Subcutaneous abdominal adipose tissue (tissue), 5 donors: ENCODE data around the gene RAB1B.

ENCODE experiments used
- H3K27ac ChIP-seq: one replicate; pipeline ENCODE4 v1.7.0; 2013; ENCODE audit warnings: low read depth, mild to moderate bottlenecking, inconsistent platforms, low read length, moderate library complexity
- H3K27me3 ChIP-seq, 5 donors: one replicate each; pipeline ENCODE4 v1.7.0; 2013; ENCODE audit warnings: low read length in 5 of 5, inconsistent platforms in 1 of 5; ENCODE audit not compliant: control insufficient read depth in 5 of 5, insufficient read depth in 4 of 5
- H3K36me3 ChIP-seq, 5 donors: one replicate each; pipeline ENCODE4 v1.7.0; 2013; ENCODE audit warnings: low read length in 5 of 5; ENCODE audit not compliant: control insufficient read depth in 5 of 5, insufficient read depth in 5 of 5
- H3K4me1 ChIP-seq, 5 donors: one replicate each; pipeline ENCODE4 v1.7.0; 2013; ENCODE audit warnings: low read length in 5 of 5, mild to moderate bottlenecking in 3 of 5, moderate library complexity in 1 of 5; ENCODE audit not compliant: control insufficient read depth in 5 of 5, insufficient read depth in 5 of 5
- H3K4me3 ChIP-seq, 5 donors: one replicate each; pipeline ENCODE4 v1.7.0; 2013; ENCODE audit warnings: low read length in 5 of 5, low read depth in 1 of 5
- H3K9ac ChIP-seq, 5 donors: one replicate each; pipeline ENCODE4 v1.7.0; 2013; ENCODE audit warnings: low read length in 5 of 5, mild to moderate bottlenecking in 4 of 5, moderate library complexity in 3 of 5
- H3K9me3 ChIP-seq, 5 donors: one replicate each; pipeline ENCODE4 v1.7.0; 2013; ENCODE audit warnings: low read length in 5 of 5; ENCODE audit not compliant: control insufficient read depth in 5 of 5
- donor health status: healthy.
- donor health status: healthy.
- donor health status: healthy.
- donor health status: healthy.
- donor health status: healthy.

RAB1B gene

DNA sequence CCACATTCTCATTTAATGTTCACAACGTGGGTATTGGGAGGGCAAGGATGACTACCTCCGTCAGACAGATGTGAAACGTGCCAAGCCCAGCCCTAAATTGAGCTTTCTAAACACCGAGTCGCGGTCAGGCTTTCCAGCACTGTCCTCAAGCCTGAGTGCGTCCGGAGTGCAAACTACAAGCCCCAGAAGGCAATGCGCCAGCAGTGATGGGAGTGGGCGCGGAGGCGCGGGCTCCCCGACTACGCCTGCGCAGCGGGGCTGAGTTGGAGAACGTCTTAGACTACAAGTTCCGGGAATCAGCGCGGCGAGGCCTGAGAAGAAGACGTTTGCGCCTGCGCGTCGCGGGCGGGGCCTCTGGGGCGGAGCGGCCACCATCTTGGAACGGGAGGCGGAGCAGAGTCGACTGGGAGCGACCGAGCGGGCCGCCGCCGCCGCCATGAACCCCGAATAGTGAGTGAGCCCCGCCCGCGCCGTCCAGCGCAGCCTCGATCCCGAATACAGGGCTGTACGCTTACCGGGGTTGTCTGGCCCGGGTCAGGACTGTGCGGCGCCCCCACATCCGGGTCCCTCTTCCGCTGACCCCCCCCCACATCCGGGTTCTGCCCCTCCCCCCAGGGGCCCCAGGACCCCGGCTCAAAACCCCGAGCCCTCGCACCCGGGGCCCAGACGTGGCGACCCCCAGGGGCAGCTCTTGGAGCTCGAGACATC, at the start of gene RAB1B:
RAB1B (plus strand) TSS at position 396 of the 708 bp plus-strand sequence; CDS start at position 437, 41 bp downstream.
- H3K36me3 ChIP-seq, result peaks cover 0 to 38% (median 34%) of the 10 kb centered on the region in 5 donors
- no peaks in the 10 kb centered on the region for H3K9me3 ChIP-seq
- H3K9ac ChIP-seq, result peak within 1 kb of the TSS; percentile 75 to 99 (median 92)
- no peaks in the 10 kb centered on the region for H3K27me3 ChIP-seq
- H3K27ac ChIP-seq, result peak within 1 kb of the TSS; percentile 87
- peak within 1 kb of the TSS; percentile 74 to 88 (median 85) for H3K4me3 ChIP-seq
- H3K4me1 ChIP-seq, result peaks cover 5 to 39% (median 35%) of the 10 kb centered on the region in 5 donors

DNA sequence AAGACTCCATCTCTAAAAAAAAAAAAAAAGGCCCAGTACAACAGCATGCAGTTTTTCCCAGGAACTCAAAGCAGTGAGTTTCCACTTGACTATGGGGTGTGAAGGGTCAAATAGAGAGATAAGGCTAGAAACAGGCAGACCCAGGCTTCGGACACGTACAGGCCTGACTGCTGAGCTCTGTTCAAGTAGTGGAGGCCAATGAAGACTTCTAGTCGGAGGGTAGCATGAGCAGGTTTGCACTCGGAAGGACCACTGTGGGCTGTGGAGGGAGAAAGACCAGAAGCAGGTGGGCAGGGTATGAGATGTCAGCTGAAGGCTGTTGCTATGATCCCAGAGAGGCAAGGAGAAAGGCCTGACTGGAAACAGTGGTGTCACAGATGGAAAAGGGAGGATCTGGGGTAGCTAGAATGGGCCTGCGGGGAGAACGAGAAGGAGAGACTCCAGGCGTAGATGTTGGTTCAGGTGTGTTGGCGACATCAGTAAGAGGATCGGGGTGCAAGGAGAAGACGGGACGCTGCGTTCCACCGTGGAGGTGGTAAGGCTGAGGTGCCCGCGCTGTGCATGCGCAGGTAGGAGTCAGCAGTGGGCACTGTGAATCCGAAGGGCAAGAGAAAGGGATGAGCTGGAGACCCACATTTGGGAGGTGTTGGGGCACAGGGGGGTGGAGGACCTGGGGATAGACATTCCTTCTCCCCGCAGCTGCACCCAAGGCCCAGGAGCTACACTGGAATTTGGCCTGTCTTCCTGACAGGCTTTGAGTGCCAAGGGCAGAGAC, 49.4 kb upstream of the RAB1B start:
- Histone ChIP-seq H3K9me3 (no peaks in the 10 kb centered on the region), H3K27ac (no peak overlapping the region), H3K4me3 (no peak overlapping the region), H3K36me3 (peaks cover 8 to 61% (median 56%) of the 10 kb centered on the region in 5 donors), H3K27me3 (no peaks in the 10 kb centered on the region), H3K4me1 (peaks cover 0 to 3% (median 0%) of the 10 kb centered on the region in 5 donors), H3K9ac (no peak overlapping the region)

DNA sequence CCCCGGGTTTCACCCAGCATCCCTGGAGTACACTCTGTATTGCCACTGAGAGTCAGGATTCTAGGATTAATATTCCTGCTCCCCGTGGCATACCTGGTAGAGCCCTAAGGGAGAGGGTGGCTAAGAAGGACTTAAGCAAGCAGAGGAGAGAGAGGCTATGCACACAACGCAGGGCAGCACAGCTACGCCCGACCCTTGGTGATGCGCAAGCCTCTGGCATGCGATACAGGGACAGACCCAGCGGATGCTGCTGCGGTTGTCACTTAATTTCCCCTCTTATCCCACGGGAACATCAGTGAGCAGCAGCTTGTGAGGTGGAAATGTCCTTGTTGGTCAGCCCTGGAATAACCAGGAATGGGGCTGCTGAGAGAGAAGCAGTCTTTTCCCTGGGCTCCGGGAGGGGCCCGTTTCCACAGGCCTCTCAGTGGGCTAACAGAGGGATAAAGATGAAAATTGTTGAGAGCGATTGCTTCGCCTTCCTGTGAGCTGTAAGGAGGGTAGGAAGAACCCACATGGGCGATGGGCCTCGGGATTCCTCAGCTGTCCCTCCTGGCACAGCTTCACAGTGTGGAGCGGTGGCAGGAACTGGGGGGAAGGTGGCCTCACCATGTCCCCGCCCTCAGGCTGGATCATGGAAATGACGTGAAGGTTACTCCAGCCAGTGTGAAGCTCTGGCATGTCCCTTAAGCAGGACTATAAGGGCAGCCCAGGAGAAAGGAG, 48.4 kb upstream of the RAB1B start:
- Histone ChIP-seq H3K36me3 (peaks cover 8 to 71% (median 63%) of the 10 kb centered on the region in 5 donors), H3K4me3 (no peak overlapping the region), H3K27ac (no peak overlapping the region), H3K9me3 (no peaks in the 10 kb centered on the region), H3K27me3 (no peaks in the 10 kb centered on the region), H3K9ac (no peak overlapping the region), H3K4me1 (peaks cover 0 to 3% (median 0%) of the 10 kb centered on the region in 5 donors)

DNA sequence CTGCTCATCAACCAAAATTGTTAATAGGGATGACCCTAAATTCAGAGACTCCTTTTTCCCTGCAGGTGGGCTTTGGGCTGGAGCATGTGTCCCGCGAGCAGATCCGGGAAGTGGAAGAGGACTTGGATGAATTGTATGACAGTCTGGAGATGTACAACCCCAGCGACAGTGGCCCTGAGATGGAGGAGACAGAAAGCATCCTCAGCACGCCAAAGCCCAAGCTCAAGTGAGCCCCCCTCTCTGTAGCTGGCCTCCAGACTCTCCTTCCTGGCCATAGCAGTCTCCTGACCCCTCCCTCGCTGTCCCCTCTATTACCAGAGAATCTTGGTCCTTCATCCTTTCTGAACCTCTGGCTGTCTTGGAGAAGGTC, 47.9 kb upstream of the RAB1B start:
- Histone ChIP-seq H3K9ac (no peak overlapping the region), H3K4me3 (no peak overlapping the region), H3K27me3 (no peaks in the 10 kb centered on the region), H3K9me3 (no peaks in the 10 kb centered on the region), H3K27ac (no peak overlapping the region), H3K4me1 (peaks cover 0 to 3% (median 0%) of the 10 kb centered on the region in 5 donors), H3K36me3 (peaks cover 8 to 73% (median 62%) of the 10 kb centered on the region in 5 donors)

DNA sequence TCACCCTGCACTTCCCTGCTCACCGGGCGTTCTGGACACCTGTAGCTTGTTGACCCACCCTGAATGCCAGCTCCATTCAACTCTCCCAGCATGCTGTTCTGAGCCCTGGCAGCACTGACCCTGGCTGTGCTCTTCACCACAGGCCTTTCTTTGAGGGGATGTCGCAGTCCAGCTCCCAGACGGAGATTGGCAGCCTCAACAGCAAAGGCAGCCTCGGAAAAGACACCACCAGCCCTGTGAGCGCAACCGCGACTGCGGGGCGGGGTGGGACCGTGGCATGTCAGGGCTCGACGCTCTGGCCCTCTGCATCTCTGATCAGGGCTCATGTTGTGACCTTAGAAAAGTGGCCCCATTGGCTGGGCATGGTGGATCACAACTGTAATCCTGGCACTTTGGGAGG, 47.4 kb upstream of the RAB1B start:
- no peak overlapping the region for H3K9ac ChIP-seq
- no peaks in the 10 kb centered on the region for H3K9me3 ChIP-seq
- H3K27me3 ChIP-seq, result no peaks in the 10 kb centered on the region
- peaks cover 0 to 3% (median 0%) of the 10 kb centered on the region in 5 donors for H3K4me1 ChIP-seq
- no peak overlapping the region for H3K27ac ChIP-seq
- H3K4me3 ChIP-seq, result no peak overlapping the region
- H3K36me3 ChIP-seq, result peaks cover 8 to 70% (median 60%) of the 10 kb centered on the region in 5 donors

DNA sequence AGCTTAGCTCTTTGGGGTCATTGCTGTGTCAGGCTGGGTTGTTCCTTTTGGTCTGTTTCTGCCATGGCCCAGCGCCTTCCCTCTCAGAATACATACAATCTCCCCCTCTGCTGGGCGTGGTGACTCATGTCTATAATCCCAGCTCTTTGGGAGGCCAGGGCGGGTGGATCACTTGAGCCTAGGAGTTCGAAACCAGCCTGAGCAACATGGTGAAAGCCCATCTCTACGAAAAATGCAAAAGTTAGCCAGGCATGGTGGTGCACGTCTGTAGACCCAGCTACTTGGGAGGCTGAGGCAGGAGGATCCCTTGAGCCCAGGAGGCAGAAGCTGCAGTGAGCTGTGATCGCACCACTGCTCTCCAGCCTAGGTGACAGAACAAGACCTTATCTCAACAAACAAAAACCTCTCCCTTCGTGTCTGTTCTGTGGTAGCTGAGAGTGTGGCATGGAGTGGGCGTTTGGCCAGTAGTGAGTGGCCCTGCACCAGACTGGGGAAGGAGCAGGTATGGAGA, 46.7 kb upstream of the RAB1B start:
- no peak overlapping the region for H3K9ac ChIP-seq
- H3K4me3 ChIP-seq, result no peak overlapping the region
- peaks cover 0 to 3% (median 0%) of the 10 kb centered on the region in 5 donors for H3K4me1 ChIP-seq
- no peaks in the 10 kb centered on the region for H3K27me3 ChIP-seq
- H3K36me3 ChIP-seq, result peaks cover 3 to 63% (median 54%) of the 10 kb centered on the region in 5 donors
- H3K9me3 ChIP-seq, result no peaks in the 10 kb centered on the region
- H3K27ac ChIP-seq, result no peak overlapping the region

DNA sequence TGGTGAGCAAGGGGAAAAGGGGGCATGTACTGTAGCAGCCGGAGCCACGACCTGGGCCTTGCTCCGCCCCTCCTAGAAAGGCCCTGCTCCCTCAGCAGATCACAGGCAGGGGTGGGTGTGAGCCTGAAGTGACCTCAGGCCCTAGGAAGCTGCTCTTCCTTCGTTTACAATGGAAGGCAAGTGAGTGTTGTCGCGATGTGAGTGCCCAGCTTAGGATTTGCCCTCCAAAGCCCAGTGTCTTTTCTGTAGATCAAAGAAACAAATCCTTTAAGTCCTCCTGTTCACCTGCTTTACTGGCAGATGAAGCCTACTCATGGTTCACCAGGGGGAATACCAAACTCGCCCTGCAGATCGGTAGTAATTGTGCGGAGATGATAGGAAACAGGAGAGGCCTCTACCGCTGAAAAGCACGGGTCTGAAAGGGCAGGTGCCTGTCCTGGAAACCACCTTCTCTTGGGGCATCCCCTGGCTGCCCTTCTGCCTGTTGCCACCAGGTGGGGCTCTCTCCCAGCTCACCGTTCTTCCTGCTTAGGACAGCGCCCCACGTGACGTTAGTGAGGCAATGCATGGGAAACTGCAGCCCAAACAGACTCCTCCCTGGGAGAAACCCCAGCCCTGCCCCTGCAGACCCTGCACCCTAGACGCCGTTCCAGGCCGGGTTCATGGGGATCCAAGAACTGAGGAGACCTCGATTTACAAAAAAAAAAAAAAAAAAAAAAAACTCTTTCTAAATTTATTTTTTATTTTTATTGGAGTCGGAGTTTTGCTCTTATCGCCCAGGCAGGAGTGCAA, 45.9 kb upstream of the RAB1B start:
- no peak overlapping the region for H3K27ac ChIP-seq
- H3K9me3 ChIP-seq, result no peaks in the 10 kb centered on the region
- H3K4me1 ChIP-seq, result peaks cover 0 to 3% (median 0%) of the 10 kb centered on the region in 5 donors
- no peak overlapping the region for H3K4me3 ChIP-seq
- H3K36me3 ChIP-seq, result peaks cover 3 to 60% (median 48%) of the 10 kb centered on the region in 5 donors
- H3K9ac ChIP-seq, result no peak overlapping the region
- H3K27me3 ChIP-seq, result no peaks in the 10 kb centered on the region

DNA sequence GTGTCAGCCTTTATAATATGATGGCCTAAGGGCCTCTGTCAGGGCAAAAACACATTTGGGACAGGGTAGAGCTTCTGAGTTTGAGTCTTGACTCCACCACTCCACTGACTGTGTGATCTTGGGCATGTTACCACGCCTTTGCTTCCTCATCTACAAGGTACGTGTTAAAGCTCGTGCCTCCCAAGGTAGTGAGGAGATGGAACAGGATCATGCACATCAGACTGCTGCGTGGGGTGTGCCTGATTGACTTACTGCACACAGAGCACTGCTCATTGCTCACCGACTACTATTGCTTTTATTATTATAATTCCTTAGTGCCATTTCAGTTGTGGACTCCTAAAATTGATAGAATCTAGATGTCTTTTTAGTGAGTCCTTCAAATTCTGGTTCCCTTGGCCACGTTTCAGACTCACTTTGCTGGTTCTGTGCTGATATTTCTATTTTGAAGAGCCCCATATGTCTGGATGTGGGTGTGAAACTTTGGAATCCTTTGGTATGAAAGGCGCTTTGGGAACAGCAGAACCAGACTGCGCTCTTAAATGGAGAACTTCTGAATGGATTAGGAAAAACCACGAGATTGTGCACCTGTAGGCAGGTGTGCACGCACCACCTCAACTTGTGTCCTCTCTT, 44.1 kb upstream of the RAB1B start:
- no peak overlapping the region for H3K9ac ChIP-seq
- peaks cover 3 to 55% (median 37%) of the 10 kb centered on the region in 5 donors for H3K36me3 ChIP-seq
- H3K4me3 ChIP-seq, result no peak overlapping the region
- no peaks in the 10 kb centered on the region for H3K9me3 ChIP-seq
- H3K4me1 ChIP-seq, result peaks cover 0 to 3% (median 0%) of the 10 kb centered on the region in 5 donors
- H3K27me3 ChIP-seq, result no peaks in the 10 kb centered on the region
- no peak overlapping the region for H3K27ac ChIP-seq

DNA sequence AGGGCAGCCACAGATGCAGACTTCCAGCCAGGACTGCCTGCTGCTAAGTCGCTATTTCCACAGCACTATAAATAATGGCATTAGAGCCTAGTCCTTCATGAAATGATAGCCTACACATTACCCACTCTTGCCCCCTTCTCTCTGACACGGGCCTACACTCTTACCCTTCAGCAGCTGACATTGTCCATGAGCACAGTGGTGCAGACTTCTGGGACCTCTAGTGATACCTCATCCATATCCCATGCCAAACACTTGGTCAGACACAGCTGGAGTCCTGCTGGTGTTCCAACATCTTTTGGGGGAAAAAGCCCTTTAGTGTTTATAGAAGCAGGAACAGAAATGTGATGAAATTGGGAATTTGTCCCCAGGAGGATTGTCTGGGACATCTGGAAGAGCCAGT, 43.4 kb upstream of the RAB1B start:
- Histone ChIP-seq H3K27ac (no peak overlapping the region), H3K27me3 (no peaks in the 10 kb centered on the region), H3K4me1 (peaks cover 0 to 3% (median 0%) of the 10 kb centered on the region in 5 donors), H3K9ac (no peak overlapping the region), H3K9me3 (no peaks in the 10 kb centered on the region), H3K4me3 (no peak overlapping the region), H3K36me3 (peaks cover 3 to 48% (median 30%) of the 10 kb centered on the region in 5 donors)
